ENCODE data around the gene AMFR. TPM values are rescaled to one million over a fixed set of nuclear protein-coding genes. Genes with fewer than 3 reads are reported as not detected.

The AMFR gene
- total RNA-seq, 2 donors from 2014 or later, result 68.7 to 92.4 TPM

- no peaks in the 10 kb centered on the region for H3K27me3 ChIP-seq
- no peak for DNase-seq
- H3K27ac ChIP-seq, result no peak overlapping the region
- no peaks in the 10 kb centered on the region for H3K36me3 ChIP-seq
- H3K9ac ChIP-seq (ENCODE audit: low read depth in 2 of 2, low read length in 2 of 2), result no peak overlapping the region
- H3K4me1 ChIP-seq, result peaks cover 4% of the 10 kb centered on the region
- no peaks in the 10 kb centered on the region for H3K9me3 ChIP-seq
- intact Hi-C loops (cut with DNase I), result no loop called here
- TF ChIP-seq CTCF (IDR thresholded peaks at IDR 0.05), result no peak
- no peak overlapping the region for H3K4me3 ChIP-seq
Measured at GRCh38 chr16:56353054-56353921, 72.1 kb downstream of the AMFR start.

GRCh38 chr16:56352351-56353053 lies 72.8 kb downstream of the AMFR start:
- no peaks in the 10 kb centered on the region for H3K27me3 ChIP-seq
- TF ChIP-seq CTCF (IDR thresholded peaks at IDR 0.05), result no peak
- H3K4me3 ChIP-seq, result no peak overlapping the region
- H3K9me3 ChIP-seq, result no peaks in the 10 kb centered on the region
- no peaks in the 10 kb centered on the region for H3K36me3 ChIP-seq
- DNase-seq, result no peak
- intact Hi-C loops (cut with DNase I), result no loop called here
- no peak overlapping the region for H3K9ac ChIP-seq (ENCODE audit: low read depth in 2 of 2, low read length in 2 of 2)
- no peak overlapping the region for H3K27ac ChIP-seq
- H3K4me1 ChIP-seq, result peaks cover 4% of the 10 kb centered on the region

- H3K4me3 ChIP-seq, result no peak overlapping the region
Measured at GRCh38 chr16:56351481-56351880, 73.9 kb downstream of the AMFR start.

GRCh38 chr16:56350491-56351405 lies 74.6 kb downstream of the AMFR start:
- Histone ChIP-seq H3K4me1 (no peaks in the 10 kb centered on the region), H3K27me3 (no peaks in the 10 kb centered on the region), H3K4me3 (no peak overlapping the region), H3K9ac (ENCODE audit: low read depth in 2 of 2, low read length in 2 of 2) (no peak overlapping the region), H3K9me3 (no peaks in the 10 kb centered on the region), H3K27ac (no peak overlapping the region), H3K36me3 (no peaks in the 10 kb centered on the region)
- TF ChIP-seq CTCF (IDR thresholded peaks at IDR 0.05), result no peak
- intact Hi-C loops (cut with DNase I), result no loop called here
- DNase-seq, result no peak

More at GRCh38 chr16:56351481-56351880, 73.9 kb downstream of the AMFR start:
- intact Hi-C loops (cut with DNase I), result no loop called here
- peaks cover 4% of the 10 kb centered on the region for H3K4me1 ChIP-seq
- no peaks in the 10 kb centered on the region for H3K9me3 ChIP-seq
- no peaks in the 10 kb centered on the region for H3K27me3 ChIP-seq
- no peak for TF ChIP-seq CTCF (IDR thresholded peaks at IDR 0.05)
- H3K36me3 ChIP-seq, result no peaks in the 10 kb centered on the region
- no peak overlapping the region for H3K9ac ChIP-seq (ENCODE audit: low read depth in 2 of 2, low read length in 2 of 2)
- DNase-seq, result no peak
- H3K27ac ChIP-seq, result no peak overlapping the region

GRCh38 chr16:56349711-56350161 lies 75.6 kb downstream of the AMFR start:
- Histone ChIP-seq H3K4me1 (no peaks in the 10 kb centered on the region), H3K36me3 (no peaks in the 10 kb centered on the region), H3K9ac (ENCODE audit: low read depth in 2 of 2, low read length in 2 of 2) (no peak overlapping the region), H3K4me3 (no peak overlapping the region), H3K27ac (no peak overlapping the region), H3K9me3 (no peaks in the 10 kb centered on the region), H3K27me3 (no peaks in the 10 kb centered on the region)
- no peak for TF ChIP-seq CTCF (IDR thresholded peaks at IDR 0.05)
- no peak for DNase-seq
- intact Hi-C loops (cut with DNase I), result no loop called here
